ENCODE measurements around the gene GAGE12J. TPM values are rescaled to one million over a fixed set of nuclear protein-coding genes. Genes with fewer than 3 reads are reported as not detected.

The GAGE12J gene
- total RNA-seq, 1 experiment from 2014 or later = not detected

- H3K27ac Mint-ChIP-seq = no peak overlapping the region
- Histone ChIP-seq H3K18ac (ENCODE audit: insufficient read length, low read depth, low read length) (no peak overlapping the region), H2AFZ (ENCODE audit: low read length) (no peak overlapping the region), H3K79me1 (ENCODE audit: insufficient read depth, low read depth, low read length, poor library complexity, severe bottlenecking) (no peaks in the 10 kb centered on the region), H2BK12ac (ENCODE audit: insufficient read length, low read depth, low read length) (no peak overlapping the region), H2BK20ac (ENCODE audit: low read depth, low read length, poor library complexity, severe bottlenecking) (no peak overlapping the region), H3K56ac (ENCODE audit: insufficient read length, low read depth, low read length) (no peak overlapping the region), H3T11ph (ENCODE audit: low read length) (no peak overlapping the region), H3K4me1 (ENCODE audit: insufficient read depth, low read length) (no peaks in the 10 kb centered on the region), H3K79me2 (ENCODE audit: insufficient read depth, low read length) (peaks cover 7% of the 10 kb centered on the region; the same call in 1 of the 2 replicates), H3K27ac (ENCODE audit: insufficient read length, low read depth, low read length) (no peak overlapping the region), H2BK120ac (ENCODE audit: low read depth, low read length, poor library complexity, severe bottlenecking) (no peak overlapping the region), H2BK5ac (ENCODE audit: insufficient read length, low read length) (no peak overlapping the region), H3K14ac (ENCODE audit: insufficient read depth, low read length) (no peak overlapping the region), H3K9me3 (ENCODE audit: control insufficient read depth, low read depth, low read length) (peaks cover 46% of the 10 kb centered on the region), H4K91ac (ENCODE audit: insufficient read length, low read depth, low read length) (no peak overlapping the region), H4K5ac (ENCODE audit: insufficient read length, low read depth, low read length) (no peak overlapping the region), H3K23me2 (ENCODE audit: insufficient read length, low read depth, low read length, poor library complexity, severe bottlenecking) (peaks cover 5% of the 10 kb centered on the region), H3K27me3 (ENCODE audit: insufficient read depth, low read length) (no peaks in the 10 kb centered on the region), H3K4ac (ENCODE audit: low read depth, low read length) (no peak overlapping the region), H4K8ac (replicated peaks; ENCODE audit: insufficient read length, low read depth, low read length) (no peak overlapping the region), H4K20me1 (ENCODE audit: control insufficient read depth, insufficient read depth, insufficient read length) (no peaks in the 10 kb centered on the region), H3K4me2 (ENCODE audit: insufficient read depth, insufficient read length, low read length) (no peak overlapping the region), H2AK5ac (ENCODE audit: insufficient read length, low read length) (no peak overlapping the region), H2BK15ac (ENCODE audit: low read depth, low read length) (no peak overlapping the region), H3K23ac (ENCODE audit: insufficient read length, low read depth, low read length) (no peak overlapping the region), H3K9ac (ENCODE audit: extremely low read depth, insufficient read length, low read length) (no peak overlapping the region)
- WGBS (ENCODE audit: extremely low coverage, insufficient read length, low lambda C conversion rate) = no CpG with 5 or more reads among the region's 8 CpGs
- H3K27me3 Mint-ChIP-seq (ENCODE audit: low read depth) = peaks cover 2% of the 10 kb centered on the region; the same call in 1 of the 2 replicates
- DNase-seq = no peak
- peaks cover 17 to 27% of the 10 kb centered on the region in 2 experiments for H3K4me1 Mint-ChIP-seq
- no peak for TF ChIP-seq CTCF (conservative IDR thresholded peaks at IDR 0.05)
- peaks cover 7 to 29% (median 18%) of the 10 kb centered on the region in 3 experiments; a peak in 6 of 7 replicates for H3K36me3 Mint-ChIP-seq (ENCODE audit: insufficient read depth in 1 of 3, low read depth in 3 of 3)
- H3K4me3 Mint-ChIP-seq = no peak overlapping the region
- H3K9me3 Mint-ChIP-seq = peaks cover 62 to 74% of the 10 kb centered on the region in 2 experiments
Observed at GRCh38 chrX:49273181-49273727, 48.6 kb upstream of the GAGE12J start.
